HG03060 (cell line): ENCODE data around the gene RTP1.
"Not testable (repeated sequence)": the region's sequence is repeated elsewhere in the genome, so short reads cannot be mapped to it uniquely, and the experiment has no call there.

ENCODE experiments used
- ATAC-seq: cut with Tn5 transposase; IDR thresholded peaks from one replicate; pipeline ENCODE4 v1.9.1; 2021; ENCODE audit warnings: low read depth, moderate number of reproducible peaks; ENCODE audit not compliant: unreplicated experiment

Gene RTP1

DNA sequence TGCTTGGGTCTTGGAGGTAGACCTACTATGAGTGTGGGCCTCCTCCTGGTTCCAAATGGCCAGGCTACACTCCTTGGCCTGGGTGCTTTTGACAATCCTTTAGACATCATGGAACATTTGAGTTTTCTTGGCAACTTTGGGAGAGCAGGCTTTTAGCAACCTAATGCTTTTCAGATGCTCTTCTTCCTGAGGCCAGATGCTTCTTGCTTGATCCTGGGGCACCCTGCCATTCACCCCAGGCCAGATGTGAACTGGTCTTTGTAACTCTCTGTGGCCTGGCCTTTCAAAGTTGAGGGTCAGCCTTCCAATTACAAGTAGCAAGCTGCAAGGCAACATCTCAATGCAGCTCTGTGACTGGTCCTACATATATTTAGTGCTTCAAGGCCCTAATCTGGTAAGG is 40.5 kb downstream of the RTP1 start:
- ATAC-seq = no peak

DNA sequence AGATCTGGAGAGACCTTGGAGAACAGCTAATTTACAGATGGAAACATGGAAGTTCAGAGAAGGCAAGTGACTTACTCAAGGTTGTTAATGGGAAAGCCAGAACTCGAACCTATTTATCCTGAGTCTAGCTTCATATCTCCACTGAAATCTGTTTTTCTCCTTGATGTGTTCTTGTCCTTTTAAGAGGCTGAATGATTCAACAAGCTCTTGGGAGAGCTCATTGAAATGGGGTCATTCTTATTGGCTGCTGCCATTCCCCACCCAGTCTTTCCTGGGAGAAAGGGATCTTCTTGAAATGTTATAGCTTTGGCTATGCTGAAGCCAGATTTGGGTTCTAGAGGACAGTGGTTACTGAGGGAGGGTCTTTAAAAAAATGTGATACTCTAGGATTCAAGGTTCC is 41.0 kb downstream of the RTP1 start:
- ATAC-seq = no peak

DNA sequence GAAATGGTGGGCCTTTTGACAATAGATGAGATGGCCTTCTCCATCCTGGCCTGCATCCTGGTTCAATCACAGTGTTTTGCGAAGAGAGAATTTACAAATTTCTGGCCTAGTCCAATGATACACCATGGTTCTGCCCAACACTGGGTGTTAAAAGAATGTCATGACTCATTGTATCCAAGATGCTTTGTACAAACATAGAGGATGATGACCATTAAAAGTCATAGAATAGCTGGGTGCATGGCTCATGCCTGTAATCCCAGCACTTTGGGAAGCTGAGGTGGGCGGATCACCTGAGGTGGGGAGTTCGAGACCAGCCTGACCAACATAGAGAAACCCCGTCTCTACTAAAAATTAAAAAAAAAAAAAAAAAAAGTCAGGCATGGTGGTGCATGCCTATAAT is 41.5 kb downstream of the RTP1 start:
- not testable (repeated sequence) for ATAC-seq

GRCh38 chr3:187242435-187242834 is 45.1 kb downstream of the RTP1 start:
- no peak for ATAC-seq

DNA sequence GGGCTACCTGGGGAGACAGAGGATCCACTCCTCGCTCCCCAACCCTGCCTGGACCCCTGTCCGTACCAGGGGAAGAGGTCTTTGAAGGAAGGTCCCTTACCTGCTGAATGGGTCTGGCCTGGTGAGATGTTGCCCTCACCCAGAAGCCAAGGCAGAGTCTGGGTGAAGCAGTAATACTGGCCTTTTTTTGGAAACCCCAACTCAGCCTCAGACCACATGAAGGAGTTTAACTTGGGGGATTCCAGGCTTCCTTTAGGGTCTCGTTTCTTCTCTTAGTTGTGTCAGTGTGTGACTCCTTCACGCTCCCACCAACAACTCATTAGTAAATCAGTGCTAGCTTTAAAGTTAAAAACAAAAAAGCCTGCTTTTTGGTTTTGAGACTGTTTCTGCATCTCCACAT is 45.6 kb downstream of the RTP1 start:
- ATAC-seq = no peak

GRCh38 chr3:187243933-187244524 is 46.7 kb downstream of the RTP1 start:
- no peak for ATAC-seq

- no peak for ATAC-seq
Observed at GRCh38 chr3:187247398-187247797, 50.1 kb downstream of the RTP1 start.
